HFFc6 (cell line): Measurements from ENCODE around the gene GALNT16. TPM values are rescaled to one million over a fixed set of nuclear protein-coding genes. Genes with fewer than 3 reads are reported as not detected.

Source experiments
- DNase-seq: peaks from one replicate; pipeline ENCODE4 v3.0.0-alpha.2; 2018
- H3K27ac Mint-ChIP-seq: 2 replicates; pipeline ENCODE4 v1.8.0; 2020; ENCODE audit warnings: mild to moderate bottlenecking, mixed read lengths
- H3K27me3 Mint-ChIP-seq: 2 replicates; pipeline ENCODE4 v1.8.0; 2021; ENCODE audit warnings: mild to moderate bottlenecking, moderate library complexity, mixed read lengths; ENCODE audit not compliant: insufficient read depth
- H3K36me3 Mint-ChIP-seq: 2 replicates; pipeline ENCODE4 v1.8.0; 2021; ENCODE audit warnings: low read depth, mixed read lengths
- H3K4me1 Mint-ChIP-seq: 2 replicates; pipeline ENCODE4 v1.8.0; 2020; ENCODE audit warnings: low read depth, mixed read lengths
- H3K4me3 Mint-ChIP-seq: 2 replicates; pipeline ENCODE4 v1.8.0; 2020; ENCODE audit warnings: mild to moderate bottlenecking, moderate library complexity, mixed read lengths
- H3K9me3 Mint-ChIP-seq: 2 replicates; pipeline ENCODE4 v1.8.0; 2020; ENCODE audit warnings: mild to moderate bottlenecking, mixed read lengths
- total RNA-seq, 6 experiments: library from RNA; stranded (reverse); fragmentation: NEBNext Ultra II Directional; extraction: Animal tissue kit (Norgen Biotek cat#: 25700); gene quantifications; 2 replicates in 1 of 6; 3 replicates in 5 of 6; pipeline ENCODE4 v1.2.3, GENCODE V29; 2021
- TF ChIP-seq, protein P1 (sequence below): fragments of 200-600 bp; sonication (generic); IDR thresholded peaks from 2 replicates; pipeline ENCODE4 v1.5.0; 2021; ENCODE audit warnings: antibody characterized with exemption, mild to moderate bottlenecking

Gene GALNT16
- total RNA-seq, 6 experiments from 2014 or later: 0.11 to 0.38 (median 0.24) TPM

DNA sequence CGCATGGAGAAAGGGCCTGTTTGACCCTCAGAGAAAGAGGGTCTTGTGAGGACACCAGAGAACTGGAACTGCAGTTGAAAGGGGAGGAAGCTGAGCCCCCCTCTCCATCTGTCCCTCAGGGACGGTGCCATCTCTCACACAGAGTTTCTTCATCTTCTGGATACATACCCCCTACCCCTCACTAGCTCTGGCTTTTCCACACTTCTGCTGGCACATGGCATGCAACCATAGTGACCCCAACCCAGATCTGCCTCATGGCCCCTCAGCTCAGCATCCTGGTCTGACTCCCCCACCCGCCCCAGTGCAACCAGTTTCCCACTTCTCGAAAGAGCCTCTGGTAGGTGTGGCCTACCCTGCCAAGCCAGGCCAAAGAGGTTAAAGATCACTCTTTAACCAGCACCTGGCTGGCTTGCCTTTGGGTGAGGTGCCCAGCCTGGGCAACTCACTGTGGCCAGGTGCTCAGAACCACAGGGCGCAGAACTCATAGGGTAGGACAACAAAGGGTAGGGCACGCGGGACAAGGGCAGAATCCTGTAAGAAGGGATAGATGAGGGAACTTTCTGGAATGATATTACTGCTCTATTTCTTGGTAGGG lies 25.8 kb downstream of the GALNT16 start:
- no peak for DNase-seq
- Mint-ChIP-seq H3K27ac (no peak overlapping the region), H3K36me3 (no peaks in the 10 kb centered on the region), H3K4me1 (peaks cover 8% of the 10 kb centered on the region), H3K9me3 (no peaks in the 10 kb centered on the region), H3K4me3 (no peak overlapping the region), H3K27me3 (peaks cover 15% of the 10 kb centered on the region)
- TF ChIP-seq, protein P1, sequence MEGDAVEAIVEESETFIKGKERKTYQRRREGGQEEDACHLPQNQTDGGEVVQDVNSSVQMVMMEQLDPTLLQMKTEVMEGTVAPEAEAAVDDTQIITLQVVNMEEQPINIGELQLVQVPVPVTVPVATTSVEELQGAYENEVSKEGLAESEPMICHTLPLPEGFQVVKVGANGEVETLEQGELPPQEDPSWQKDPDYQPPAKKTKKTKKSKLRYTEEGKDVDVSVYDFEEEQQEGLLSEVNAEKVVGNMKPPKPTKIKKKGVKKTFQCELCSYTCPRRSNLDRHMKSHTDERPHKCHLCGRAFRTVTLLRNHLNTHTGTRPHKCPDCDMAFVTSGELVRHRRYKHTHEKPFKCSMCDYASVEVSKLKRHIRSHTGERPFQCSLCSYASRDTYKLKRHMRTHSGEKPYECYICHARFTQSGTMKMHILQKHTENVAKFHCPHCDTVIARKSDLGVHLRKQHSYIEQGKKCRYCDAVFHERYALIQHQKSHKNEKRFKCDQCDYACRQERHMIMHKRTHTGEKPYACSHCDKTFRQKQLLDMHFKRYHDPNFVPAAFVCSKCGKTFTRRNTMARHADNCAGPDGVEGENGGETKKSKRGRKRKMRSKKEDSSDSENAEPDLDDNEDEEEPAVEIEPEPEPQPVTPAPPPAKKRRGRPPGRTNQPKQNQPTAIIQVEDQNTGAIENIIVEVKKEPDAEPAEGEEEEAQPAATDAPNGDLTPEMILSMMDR: no peak

DNA sequence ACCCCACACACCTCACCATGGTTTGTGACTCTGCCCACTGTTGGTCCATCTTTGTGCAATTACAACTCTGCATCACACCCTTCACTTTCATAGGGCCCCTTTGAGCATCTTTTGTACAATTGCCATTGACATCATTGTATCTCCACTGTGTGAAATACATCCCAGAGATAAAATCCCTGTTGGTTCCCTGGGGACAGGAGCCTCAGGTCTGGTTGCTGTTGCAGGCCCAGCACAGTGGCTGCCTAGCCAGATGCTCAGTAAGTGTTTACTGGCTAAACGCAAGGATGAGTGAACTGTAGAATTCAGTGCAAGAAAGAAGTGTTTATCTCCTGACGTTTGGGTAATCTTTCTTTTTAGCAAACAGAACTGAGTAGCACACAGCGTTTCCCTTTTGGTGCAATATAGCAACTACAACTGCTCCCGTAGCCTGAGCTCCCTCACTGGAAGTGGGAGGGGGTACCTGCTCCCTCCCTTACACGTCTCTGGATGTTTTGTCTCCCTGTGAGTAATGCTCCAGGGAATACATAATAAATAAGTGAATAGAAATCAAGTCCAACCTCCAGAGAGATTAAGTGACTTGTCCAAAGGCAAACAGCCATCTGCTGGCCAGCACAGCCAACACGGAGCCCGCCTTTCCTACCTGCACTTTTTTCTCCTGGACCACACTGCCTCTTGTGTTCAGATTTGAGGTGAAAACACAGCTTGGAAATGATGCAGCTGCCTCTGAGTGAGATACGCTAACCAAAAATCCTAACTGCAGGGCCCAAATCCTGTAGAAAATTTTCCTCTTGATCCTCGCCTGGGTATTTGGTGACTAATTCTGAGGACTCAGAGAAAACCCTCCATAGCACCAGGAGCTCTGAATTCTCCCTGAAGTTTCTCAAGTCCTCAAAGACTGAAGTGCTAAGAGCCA lies 27.4 kb downstream of the GALNT16 start:
- Mint-ChIP-seq H3K9me3 (no peaks in the 10 kb centered on the region), H3K27me3 (peaks cover 20% of the 10 kb centered on the region), H3K36me3 (no peaks in the 10 kb centered on the region), H3K27ac (no peak overlapping the region), H3K4me3 (no peak overlapping the region), H3K4me1 (peaks cover 8% of the 10 kb centered on the region)
- TF ChIP-seq, protein P1: no peak
- DNase-seq: no peak

DNA sequence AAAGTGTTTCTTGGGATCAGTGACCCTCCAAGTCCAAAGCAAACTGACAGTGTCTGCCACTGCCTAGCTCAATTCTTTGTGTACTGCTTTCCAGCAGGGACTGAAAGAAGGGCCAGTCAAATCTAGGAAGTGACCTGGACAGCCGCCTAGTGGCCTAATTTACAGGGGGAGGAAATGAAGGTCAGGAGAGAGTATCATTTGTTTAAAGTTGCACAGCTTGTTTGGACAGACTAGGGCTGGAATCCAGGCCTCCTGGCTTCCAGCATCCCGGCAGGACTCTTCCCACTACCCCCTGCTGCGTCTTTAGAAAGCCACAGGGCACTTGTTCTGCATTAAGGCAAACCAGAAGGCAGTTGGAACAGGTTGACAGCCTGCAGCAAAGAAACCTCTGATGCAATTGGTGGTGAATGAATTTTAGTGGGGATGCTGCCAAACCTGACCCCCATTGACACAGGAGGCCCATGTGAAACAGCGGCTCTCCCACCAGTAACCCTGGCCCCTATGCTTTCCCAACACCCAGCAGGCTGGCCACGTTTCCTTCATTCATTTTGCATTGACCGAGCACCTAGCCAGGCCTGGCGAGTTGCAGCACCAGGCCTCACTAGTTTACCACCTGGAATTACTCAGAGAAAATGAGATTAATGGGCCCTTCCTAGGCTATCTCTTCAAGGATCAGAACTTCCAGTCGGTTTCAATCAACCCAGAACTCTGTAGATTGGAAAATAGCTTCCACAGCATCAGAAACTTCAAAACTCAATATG lies 28.2 kb downstream of the GALNT16 start:
- H3K27ac Mint-ChIP-seq: no peak overlapping the region
- H3K4me3 Mint-ChIP-seq: no peak overlapping the region
- TF ChIP-seq, protein P1: peak; percentile 75
- no peaks in the 10 kb centered on the region for H3K9me3 Mint-ChIP-seq
- H3K27me3 Mint-ChIP-seq: peaks cover 20% of the 10 kb centered on the region
- no peaks in the 10 kb centered on the region for H3K36me3 Mint-ChIP-seq
- DNase-seq: peak; percentile 23
- H3K4me1 Mint-ChIP-seq: peaks cover 8% of the 10 kb centered on the region

DNA sequence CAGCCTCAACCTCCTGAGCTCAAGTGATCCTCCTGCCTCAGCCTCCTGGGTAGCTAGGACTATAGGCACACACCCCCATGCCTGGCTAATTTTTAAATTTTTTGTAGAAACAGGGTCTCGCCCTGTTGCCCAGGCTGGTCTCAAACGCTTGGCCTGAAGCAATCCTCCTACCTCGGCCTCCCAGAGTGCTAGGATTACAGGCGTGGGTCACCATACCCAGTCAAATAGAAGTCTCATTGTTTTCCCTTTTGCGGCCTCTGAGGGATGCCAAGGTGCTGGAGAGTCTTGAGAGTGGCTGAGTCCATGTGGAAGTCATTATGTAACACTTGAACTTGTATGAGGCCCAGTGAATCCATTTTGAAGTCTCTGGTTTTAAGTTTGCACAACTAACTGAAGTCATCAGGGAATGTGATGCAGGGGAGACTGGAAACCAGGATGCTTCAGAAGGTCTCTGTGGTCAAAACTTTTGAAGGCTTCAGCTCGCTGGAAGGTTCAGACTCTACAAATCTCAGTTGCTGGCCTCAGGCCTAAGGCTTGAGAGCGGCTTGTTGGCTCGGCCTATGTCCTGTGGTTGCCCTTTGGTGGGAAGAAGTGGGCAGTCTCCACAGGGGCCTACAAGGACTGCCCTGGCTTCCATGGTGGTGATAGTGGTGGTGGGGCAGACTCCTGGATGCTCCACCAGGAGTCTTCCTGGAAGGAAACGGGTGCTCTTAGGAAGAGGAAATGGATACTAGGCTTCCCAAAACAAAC lies 29.2 kb downstream of the GALNT16 start:
- Mint-ChIP-seq H3K27ac (no peak overlapping the region), H3K4me3 (no peak overlapping the region), H3K9me3 (no peaks in the 10 kb centered on the region), H3K4me1 (peaks cover 8% of the 10 kb centered on the region), H3K27me3 (peaks cover 17% of the 10 kb centered on the region), H3K36me3 (no peaks in the 10 kb centered on the region)
- DNase-seq: no peak
- TF ChIP-seq, protein P1: no peak
